Hepatic stellate cell (primary cell): ENCODE results near the gene PRCP.
A peak's percentile ranks its signal among the peaks of the same experiment; 100 is the strongest.
"Not testable (repeated sequence)": the region's sequence is repeated elsewhere in the genome, so short reads cannot be mapped to it uniquely, and the experiment has no call there.

Experiments
- DNase-seq: peaks from one replicate; pipeline ENCODE4 v3.0.0; 2011; ENCODE audit warnings: low spot score

The PRCP gene

GRCh38 chr11:82900277-82901164 is at the start of gene PRCP:
Gene PRCP (minus strand): TSS chr11:82900430. CDS start chr11:82900402, 28 bp downstream.
- peak; percentile 88 for DNase-seq

- DNase-seq, result no peak
Measured at GRCh38 chr11:82949352-82949751, 49.1 kb upstream of the PRCP start.

DNA sequence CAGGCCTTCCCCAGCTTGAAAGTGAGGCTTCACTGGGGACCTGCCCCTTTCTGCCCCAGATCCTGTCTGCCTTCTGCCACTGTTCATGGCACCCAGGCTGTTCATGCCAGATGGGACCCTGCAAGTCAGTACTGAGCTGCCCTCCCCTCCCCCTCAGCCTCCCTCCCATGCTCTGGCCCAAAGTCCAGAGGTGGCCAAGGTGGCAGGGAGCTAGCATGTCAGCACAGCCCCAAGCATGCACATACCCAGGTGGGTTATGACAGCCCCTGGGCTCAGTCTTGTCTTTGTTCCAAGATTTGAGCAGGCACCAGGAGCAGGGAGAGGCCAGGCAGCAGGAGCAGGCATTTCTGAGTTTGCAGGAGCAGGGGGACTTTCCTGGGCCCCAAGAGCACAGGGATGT is 45.5 kb upstream of the PRCP start:
- DNase-seq, result no peak

DNA sequence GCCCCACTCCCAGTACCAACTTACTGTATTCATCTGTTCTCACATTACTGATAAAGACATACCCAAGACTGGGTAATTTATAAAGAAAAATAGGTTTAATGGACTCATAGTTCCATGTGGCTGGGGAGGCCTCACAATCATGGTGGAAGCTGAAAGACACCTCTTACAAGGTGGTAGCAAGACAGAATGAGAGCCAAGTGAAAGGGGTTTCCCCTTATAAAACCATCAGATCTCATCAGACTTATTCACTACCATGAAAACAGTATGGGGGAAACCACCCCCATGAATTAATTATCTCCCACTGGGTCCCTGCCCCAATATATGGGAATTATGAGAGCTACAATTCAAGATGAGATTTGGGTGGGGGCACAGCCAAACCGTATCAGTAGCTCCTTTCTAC is 44.8 kb upstream of the PRCP start:
- DNase-seq, result not testable (repeated sequence)

GRCh38 chr11:82944198-82944597 is 44.0 kb upstream of the PRCP start:
- no peak for DNase-seq

GRCh38 chr11:82943430-82943829 is 43.2 kb upstream of the PRCP start:
- DNase-seq, result not testable (repeated sequence)

DNA sequence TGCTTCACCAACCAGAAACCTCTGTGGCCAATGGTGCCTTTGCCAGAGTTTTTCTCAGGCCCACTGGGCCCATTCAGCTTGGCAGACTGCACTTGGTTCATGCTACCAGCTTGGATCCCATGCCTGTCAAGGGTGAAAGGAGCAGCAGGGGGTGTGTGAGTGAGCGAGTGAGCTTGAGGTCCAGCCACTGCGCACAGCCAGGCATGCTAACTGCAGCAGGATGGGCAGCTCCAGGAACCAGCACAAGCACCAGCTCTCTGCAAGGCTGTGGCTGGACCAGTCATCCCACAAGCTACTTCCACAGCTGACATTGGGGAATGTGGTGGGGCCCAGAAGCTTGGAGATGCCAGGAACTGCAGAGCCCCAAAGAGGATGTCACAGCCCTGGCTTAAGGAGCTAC is 42.1 kb upstream of the PRCP start:
- DNase-seq, result no peak

DNA sequence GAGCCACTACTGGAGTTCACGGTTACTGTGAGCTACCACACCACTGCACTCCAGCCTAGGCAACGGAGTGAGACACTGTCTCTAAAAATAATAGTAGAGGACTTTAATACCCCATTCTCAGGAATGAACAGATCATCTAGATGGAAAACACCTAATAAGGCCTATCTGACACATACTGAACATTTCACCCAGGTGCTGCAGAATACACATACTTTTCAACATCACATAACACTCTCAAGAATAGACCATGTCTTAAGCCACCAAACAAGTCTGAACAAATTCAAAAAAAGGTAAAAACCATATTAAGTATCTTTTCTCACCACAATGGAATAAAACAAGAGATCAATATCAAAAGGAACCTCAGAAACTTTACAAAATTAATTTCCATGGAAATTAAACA is 39.2 kb upstream of the PRCP start:
- DNase-seq, result no peak

GRCh38 chr11:82937554-82937953 is 37.3 kb upstream of the PRCP start:
- DNase-seq, result no peak

- DNase-seq, result no peak
Measured at GRCh38 chr11:82936261-82936660, 36.0 kb upstream of the PRCP start.

- DNase-seq, result no peak
Measured at GRCh38 chr11:82932564-82932963, 32.3 kb upstream of the PRCP start.

GRCh38 chr11:82930734-82931133 is 30.5 kb upstream of the PRCP start:
- no peak for DNase-seq

GRCh38 chr11:82930229-82930628 is 30.0 kb upstream of the PRCP start:
- no peak for DNase-seq

GRCh38 chr11:82929121-82929520 is 28.9 kb upstream of the PRCP start:
- no peak for DNase-seq

- peak; percentile 33 for DNase-seq
Measured at GRCh38 chr11:82927264-82927880, 27.1 kb upstream of the PRCP start.

GRCh38 chr11:82924522-82925224 is 24.4 kb upstream of the PRCP start:
- no peak for DNase-seq

- DNase-seq, result not testable (repeated sequence)
Measured at GRCh38 chr11:82922396-82923173, 22.4 kb upstream of the PRCP start.

DNA sequence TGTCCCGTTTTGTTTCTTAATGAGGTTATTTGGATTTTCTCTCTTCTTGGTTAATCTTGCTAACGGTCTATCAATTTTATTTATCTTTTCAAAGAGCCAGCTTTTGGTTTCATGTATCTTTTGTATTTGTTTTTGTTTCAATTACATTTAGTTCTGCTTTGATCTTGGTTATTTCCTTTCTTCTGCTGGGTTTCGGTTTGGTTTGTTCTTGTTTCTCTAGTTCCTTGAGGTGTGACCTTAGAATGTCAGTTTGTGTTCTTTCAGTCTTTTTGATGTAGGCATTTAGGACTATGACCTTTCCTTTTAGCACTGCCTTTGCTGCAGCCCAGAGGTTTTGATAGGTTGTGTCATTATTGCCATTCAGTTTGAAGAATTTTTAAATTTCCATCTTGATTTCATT is 20.0 kb upstream of the PRCP start:
- DNase-seq, result not testable (repeated sequence)

- not testable (repeated sequence) for DNase-seq
Measured at GRCh38 chr11:82919786-82920185, 19.6 kb upstream of the PRCP start.

DNA sequence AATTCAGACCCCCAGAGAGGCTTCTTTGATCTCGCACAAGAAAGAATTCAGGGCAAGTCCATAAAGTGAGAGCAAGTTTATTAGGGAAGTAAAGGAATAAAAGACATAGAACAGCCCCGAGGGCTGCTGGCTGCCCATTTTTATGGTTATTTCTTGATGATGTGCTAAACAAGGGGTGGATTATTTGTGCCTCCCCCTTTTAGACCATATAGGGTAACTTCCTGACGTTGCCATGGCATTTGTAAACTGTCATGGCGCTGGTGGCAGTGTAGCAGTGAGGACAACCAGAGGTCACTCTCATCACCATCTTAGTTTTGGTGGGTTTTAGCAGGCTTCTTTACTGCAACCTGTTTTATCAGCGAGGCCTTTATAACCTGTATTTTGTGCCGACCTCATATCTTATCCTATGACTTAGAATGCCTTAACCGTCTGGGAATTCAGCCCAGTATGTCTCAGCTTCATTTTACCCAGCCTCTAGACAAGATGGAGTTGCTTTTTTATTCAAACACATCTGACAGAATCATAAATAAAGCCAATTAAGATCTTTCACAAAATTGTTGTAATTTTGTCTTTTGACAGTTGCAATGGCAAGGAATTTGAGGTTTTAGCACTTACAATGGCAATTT is 8.9 kb upstream of the PRCP start:
- DNase-seq, result no peak

DNA sequence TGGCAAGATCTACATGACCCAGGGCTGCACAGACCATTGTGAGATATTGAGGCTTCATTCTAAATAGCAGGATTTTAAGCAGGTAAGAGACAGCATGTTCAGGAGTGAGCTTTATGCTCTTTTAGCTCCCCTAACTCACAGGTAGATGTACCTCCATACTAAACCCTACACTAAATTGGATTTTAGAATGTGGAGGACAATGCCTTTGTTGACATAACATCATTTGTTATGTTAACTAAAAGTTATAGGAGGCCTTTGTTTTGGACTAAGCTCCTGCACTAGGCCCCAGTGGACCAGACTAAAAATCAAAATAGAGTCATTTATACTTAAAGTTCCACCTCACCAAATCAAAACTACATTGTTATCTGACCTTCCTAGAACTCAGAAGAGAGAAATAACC is 8.1 kb upstream of the PRCP start:
- no peak for DNase-seq

DNA sequence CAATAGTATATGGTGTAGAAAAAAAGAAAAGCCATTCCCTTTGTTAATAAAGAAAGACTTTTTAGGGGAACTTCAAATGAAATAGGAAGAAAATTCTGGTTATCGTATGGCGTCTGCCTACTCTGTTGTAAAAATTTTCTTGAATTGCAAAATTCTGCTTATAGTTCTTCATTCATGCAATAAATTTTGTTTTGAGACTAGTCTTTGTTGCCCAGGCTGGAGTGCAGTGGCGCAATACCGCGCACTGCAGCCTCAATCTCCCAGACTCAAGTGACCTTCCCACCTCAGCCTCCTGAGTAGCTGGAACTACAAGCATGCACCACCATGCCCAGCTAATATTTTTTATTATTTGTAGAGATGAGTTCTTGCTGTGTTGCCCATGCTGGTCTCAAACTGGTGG is 7.1 kb upstream of the PRCP start:
- DNase-seq, result no peak
